ENCODE measurements around the gene STRBP. TPM values are rescaled to one million over a fixed set of nuclear protein-coding genes. Genes with fewer than 3 reads are reported as not detected.

The STRBP gene
- total RNA-seq, 1 experiment from 2014 or later: 74.0 TPM

GRCh38 chr9:123168586-123168985 is 99.8 kb downstream of the STRBP start:
- no peaks in the 10 kb centered on the region for H3K27me3 ChIP-seq (ENCODE audit: insufficient read depth, low read length)
- Mint-ChIP-seq H3K9me3 (no peaks in the 10 kb centered on the region), H3K4me1 (peaks cover 41 to 44% of the 10 kb centered on the region in 2 experiments), H3K36me3 (ENCODE audit: insufficient read depth in 1 of 3, low read depth in 3 of 3) (peaks cover 2 to 24% (median 6%) of the 10 kb centered on the region in 3 experiments; a peak in 6 of 7 replicates), H3K4me3 (peak overlapping the region in 1 of 2 experiments; percentile 48; a peak in 1 of 5 replicates), H3K27me3 (ENCODE audit: low read depth) (no peaks in the 10 kb centered on the region; the same call in 1 of the 2 replicates), H3K27ac (peak overlapping the region in 2 of 3 experiments; percentile 12 to 22; a peak in 2 of 7 replicates)
- H4K5ac ChIP-seq (ENCODE audit: insufficient read length, low read depth, low read length): no peak overlapping the region
- peaks cover under 1% of the 10 kb centered on the region for H3K4me1 ChIP-seq (ENCODE audit: insufficient read depth, low read length)
- H2BK15ac ChIP-seq (ENCODE audit: low read depth, low read length): no peak overlapping the region
- no peak overlapping the region for H3T11ph ChIP-seq (ENCODE audit: low read length)
- H3K79me1 ChIP-seq (ENCODE audit: insufficient read depth, low read depth, low read length, poor library complexity, severe bottlenecking): no peaks in the 10 kb centered on the region
- H2BK120ac ChIP-seq (ENCODE audit: low read depth, low read length, poor library complexity, severe bottlenecking): no peak overlapping the region
- H4K91ac ChIP-seq (ENCODE audit: insufficient read length, low read depth, low read length): no peak overlapping the region
- no peaks in the 10 kb centered on the region for H4K20me1 ChIP-seq (ENCODE audit: control insufficient read depth, insufficient read depth, insufficient read length)
- no peak overlapping the region for H2BK12ac ChIP-seq (ENCODE audit: insufficient read length, low read depth, low read length)
- H3K18ac ChIP-seq (ENCODE audit: insufficient read length, low read depth, low read length): no peak overlapping the region
- no peak overlapping the region for H3K9ac ChIP-seq (ENCODE audit: extremely low read depth, insufficient read length, low read length)
- H4K8ac ChIP-seq (replicated peaks; ENCODE audit: insufficient read length, low read depth, low read length): no peak overlapping the region
- no CpG with 5 or more reads among the region's 2 CpGs for WGBS (ENCODE audit: extremely low coverage, insufficient read length, low lambda C conversion rate)
- H2BK5ac ChIP-seq (ENCODE audit: insufficient read length, low read length): no peak overlapping the region
- no peak for DNase-seq
- H2AFZ ChIP-seq (ENCODE audit: low read length): no peak overlapping the region
- H2AK5ac ChIP-seq (ENCODE audit: insufficient read length, low read length): no peak overlapping the region
- no peaks in the 10 kb centered on the region for H3K23me2 ChIP-seq (ENCODE audit: insufficient read length, low read depth, low read length, poor library complexity, severe bottlenecking)
- no peak overlapping the region for H3K4me2 ChIP-seq (ENCODE audit: insufficient read depth, insufficient read length, low read length)
- no peak overlapping the region for H3K4ac ChIP-seq (ENCODE audit: low read depth, low read length)
- H2BK20ac ChIP-seq (ENCODE audit: low read depth, low read length, poor library complexity, severe bottlenecking): no peak overlapping the region
- H3K14ac ChIP-seq (ENCODE audit: insufficient read depth, low read length): no peak overlapping the region
- H3K56ac ChIP-seq (ENCODE audit: insufficient read length, low read depth, low read length): no peak overlapping the region
- H3K9me3 ChIP-seq (ENCODE audit: control insufficient read depth, low read depth, low read length): no peaks in the 10 kb centered on the region
- H3K23ac ChIP-seq (ENCODE audit: insufficient read length, low read depth, low read length): no peak overlapping the region
- TF ChIP-seq, protein P1, sequence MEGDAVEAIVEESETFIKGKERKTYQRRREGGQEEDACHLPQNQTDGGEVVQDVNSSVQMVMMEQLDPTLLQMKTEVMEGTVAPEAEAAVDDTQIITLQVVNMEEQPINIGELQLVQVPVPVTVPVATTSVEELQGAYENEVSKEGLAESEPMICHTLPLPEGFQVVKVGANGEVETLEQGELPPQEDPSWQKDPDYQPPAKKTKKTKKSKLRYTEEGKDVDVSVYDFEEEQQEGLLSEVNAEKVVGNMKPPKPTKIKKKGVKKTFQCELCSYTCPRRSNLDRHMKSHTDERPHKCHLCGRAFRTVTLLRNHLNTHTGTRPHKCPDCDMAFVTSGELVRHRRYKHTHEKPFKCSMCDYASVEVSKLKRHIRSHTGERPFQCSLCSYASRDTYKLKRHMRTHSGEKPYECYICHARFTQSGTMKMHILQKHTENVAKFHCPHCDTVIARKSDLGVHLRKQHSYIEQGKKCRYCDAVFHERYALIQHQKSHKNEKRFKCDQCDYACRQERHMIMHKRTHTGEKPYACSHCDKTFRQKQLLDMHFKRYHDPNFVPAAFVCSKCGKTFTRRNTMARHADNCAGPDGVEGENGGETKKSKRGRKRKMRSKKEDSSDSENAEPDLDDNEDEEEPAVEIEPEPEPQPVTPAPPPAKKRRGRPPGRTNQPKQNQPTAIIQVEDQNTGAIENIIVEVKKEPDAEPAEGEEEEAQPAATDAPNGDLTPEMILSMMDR (conservative IDR thresholded peaks at IDR 0.05): no peak
- no peak overlapping the region for H3K27ac ChIP-seq (ENCODE audit: insufficient read length, low read depth, low read length)
- peaks cover 2% of the 10 kb centered on the region; the same call in 1 of the 2 replicates for H3K79me2 ChIP-seq (ENCODE audit: insufficient read depth, low read length)
